IPS-18a (cell line): ENCODE results near the gene GPATCH2L.

Source experiments
- H3K27ac ChIP-seq: one replicate; pipeline ENCODE4 v1.5.1; 2013; ENCODE audit warnings: low read length
- H3K27me3 ChIP-seq: one replicate; pipeline ENCODE4 v1.6.1; 2013; ENCODE audit warnings: mild to moderate bottlenecking, low read length; ENCODE audit not compliant: control insufficient read depth, insufficient read depth
- H3K36me3 ChIP-seq: one replicate; pipeline ENCODE4 v1.6.1; 2013; ENCODE audit warnings: low read depth, low read length; ENCODE audit not compliant: control insufficient read depth
- H3K4me1 ChIP-seq: one replicate; pipeline ENCODE4 v1.6.1; 2013; ENCODE audit warnings: low read depth, low read length; ENCODE audit not compliant: control insufficient read depth
- H3K4me3 ChIP-seq: one replicate; pipeline ENCODE4 v1.5.1; 2013; ENCODE audit warnings: low read length
- H3K9ac ChIP-seq: one replicate; pipeline ENCODE4 v1.6.1; 2013; ENCODE audit warnings: mild to moderate bottlenecking, low read length, moderate library complexity
- H3K9me3 ChIP-seq: one replicate; pipeline ENCODE4 v1.6.1; 2013; ENCODE audit warnings: low read depth, low read length; ENCODE audit not compliant: control insufficient read depth

Gene GPATCH2L

GRCh38 chr14:76237349-76237990, 85.7 kb downstream of the GPATCH2L start:
- Histone ChIP-seq H3K36me3 (no peaks in the 10 kb centered on the region), H3K4me1 (peaks cover 4% of the 10 kb centered on the region), H3K27ac (no peak overlapping the region), H3K27me3 (no peaks in the 10 kb centered on the region), H3K4me3 (no peak overlapping the region), H3K9ac (no peak overlapping the region), H3K9me3 (no peaks in the 10 kb centered on the region)

GRCh38 chr14:76245097-76245496, 93.4 kb downstream of the GPATCH2L start:
- Histone ChIP-seq H3K4me1 (peaks cover 3% of the 10 kb centered on the region), H3K4me3 (no peak overlapping the region), H3K9me3 (no peaks in the 10 kb centered on the region), H3K27ac (no peak overlapping the region), H3K36me3 (no peaks in the 10 kb centered on the region), H3K9ac (no peak overlapping the region), H3K27me3 (no peaks in the 10 kb centered on the region)

GRCh38 chr14:76250302-76250701, 98.6 kb downstream of the GPATCH2L start:
- Histone ChIP-seq H3K27me3 (peaks cover 4% of the 10 kb centered on the region), H3K36me3 (no peaks in the 10 kb centered on the region), H3K9ac (no peak overlapping the region), H3K9me3 (no peaks in the 10 kb centered on the region), H3K4me1 (peaks cover 7% of the 10 kb centered on the region), H3K27ac (no peak overlapping the region), H3K4me3 (no peak overlapping the region)

GRCh38 chr14:76252471-76252870, 100.7 kb downstream of the GPATCH2L start:
- Histone ChIP-seq H3K27me3 (peaks cover 4% of the 10 kb centered on the region), H3K4me3 (no peak overlapping the region), H3K9me3 (no peaks in the 10 kb centered on the region), H3K36me3 (no peaks in the 10 kb centered on the region), H3K27ac (no peak overlapping the region), H3K9ac (no peak overlapping the region), H3K4me1 (peaks cover 7% of the 10 kb centered on the region)

GRCh38 chr14:76253111-76253510, 101.4 kb downstream of the GPATCH2L start:
- peaks cover 7% of the 10 kb centered on the region for H3K4me1 ChIP-seq
- H3K4me3 ChIP-seq = no peak overlapping the region
- no peaks in the 10 kb centered on the region for H3K36me3 ChIP-seq
- H3K9me3 ChIP-seq = no peaks in the 10 kb centered on the region
- H3K9ac ChIP-seq = no peak overlapping the region
- peaks cover 4% of the 10 kb centered on the region for H3K27me3 ChIP-seq
- H3K27ac ChIP-seq = no peak overlapping the region

GRCh38 chr14:76256545-76256944, 104.8 kb downstream of the GPATCH2L start:
- H3K27ac ChIP-seq = no peak overlapping the region

GRCh38 chr14:76257111-76257803, 105.5 kb downstream of the GPATCH2L start:
- H3K27ac ChIP-seq = no peak overlapping the region

More at GRCh38 chr14:76256545-76256944, 104.8 kb downstream of the GPATCH2L start:
- H3K4me3 ChIP-seq = no peak overlapping the region
- no peaks in the 10 kb centered on the region for H3K9me3 ChIP-seq
- no peaks in the 10 kb centered on the region for H3K27me3 ChIP-seq
- H3K9ac ChIP-seq = no peak overlapping the region
- H3K4me1 ChIP-seq = peaks cover 7% of the 10 kb centered on the region
- H3K36me3 ChIP-seq = no peaks in the 10 kb centered on the region

GRCh38 chr14:76257842-76258397, 106.2 kb downstream of the GPATCH2L start:
- no peak overlapping the region for H3K4me3 ChIP-seq
- H3K9ac ChIP-seq = no peak overlapping the region
- no peaks in the 10 kb centered on the region for H3K36me3 ChIP-seq

More at GRCh38 chr14:76257111-76257803, 105.5 kb downstream of the GPATCH2L start:
- Histone ChIP-seq H3K36me3 (no peaks in the 10 kb centered on the region), H3K9me3 (no peaks in the 10 kb centered on the region), H3K4me3 (no peak overlapping the region), H3K4me1 (peaks cover 14% of the 10 kb centered on the region), H3K9ac (no peak overlapping the region), H3K27me3 (no peaks in the 10 kb centered on the region)

GRCh38 chr14:76259029-76259735, 107.5 kb downstream of the GPATCH2L start:
- no peaks in the 10 kb centered on the region for H3K27me3 ChIP-seq
- no peaks in the 10 kb centered on the region for H3K9me3 ChIP-seq
- no peaks in the 10 kb centered on the region for H3K36me3 ChIP-seq
- peaks cover 14% of the 10 kb centered on the region for H3K4me1 ChIP-seq
- no peak overlapping the region for H3K4me3 ChIP-seq
- H3K9ac ChIP-seq = no peak overlapping the region
- no peak overlapping the region for H3K27ac ChIP-seq

More at GRCh38 chr14:76257842-76258397, 106.2 kb downstream of the GPATCH2L start:
- peaks cover 14% of the 10 kb centered on the region for H3K4me1 ChIP-seq
- H3K27ac ChIP-seq = no peak overlapping the region
- H3K27me3 ChIP-seq = no peaks in the 10 kb centered on the region
- H3K9me3 ChIP-seq = no peaks in the 10 kb centered on the region

- no peak overlapping the region for H3K9ac ChIP-seq
- H3K4me1 ChIP-seq = peaks cover 14% of the 10 kb centered on the region
- no peaks in the 10 kb centered on the region for H3K9me3 ChIP-seq
- H3K4me3 ChIP-seq = no peak overlapping the region
- H3K27ac ChIP-seq = no peak overlapping the region
- H3K27me3 ChIP-seq = no peaks in the 10 kb centered on the region
- H3K36me3 ChIP-seq = no peaks in the 10 kb centered on the region
Observed at GRCh38 chr14:76260749-76261148, 109.0 kb downstream of the GPATCH2L start.

GRCh38 chr14:76261371-76261811, 109.7 kb downstream of the GPATCH2L start:
- H3K4me1 ChIP-seq = peaks cover 14% of the 10 kb centered on the region
- H3K9ac ChIP-seq = no peak overlapping the region
- peak overlapping the region; percentile 21 for H3K4me3 ChIP-seq
- H3K9me3 ChIP-seq = no peaks in the 10 kb centered on the region
- no peak overlapping the region for H3K27ac ChIP-seq
- no peaks in the 10 kb centered on the region for H3K36me3 ChIP-seq
- no peaks in the 10 kb centered on the region for H3K27me3 ChIP-seq
